DND-41 (cell line): ENCODE data around the gene PRR20B.

ENCODE experiments used
- EZH2 ChIP-seq: IDR thresholded peaks from 3 replicates; pipeline ENCODE4 v1.6.1; 2012; ENCODE audit warnings: borderline replicate concordance, low read depth, mild to moderate bottlenecking, moderate library complexity, low read length, inconsistent platforms; ENCODE audit not compliant: severe bottlenecking
- TF ChIP-seq, protein P1 (sequence below): IDR thresholded peaks from 2 replicates; pipeline ENCODE4 v1.5.1; 2012; ENCODE audit warnings: borderline replicate concordance, low read length, moderate library complexity, mild to moderate bottlenecking; ENCODE audit not compliant: poor library complexity, severe bottlenecking; ENCODE audit errors: extremely low read depth

DNA sequence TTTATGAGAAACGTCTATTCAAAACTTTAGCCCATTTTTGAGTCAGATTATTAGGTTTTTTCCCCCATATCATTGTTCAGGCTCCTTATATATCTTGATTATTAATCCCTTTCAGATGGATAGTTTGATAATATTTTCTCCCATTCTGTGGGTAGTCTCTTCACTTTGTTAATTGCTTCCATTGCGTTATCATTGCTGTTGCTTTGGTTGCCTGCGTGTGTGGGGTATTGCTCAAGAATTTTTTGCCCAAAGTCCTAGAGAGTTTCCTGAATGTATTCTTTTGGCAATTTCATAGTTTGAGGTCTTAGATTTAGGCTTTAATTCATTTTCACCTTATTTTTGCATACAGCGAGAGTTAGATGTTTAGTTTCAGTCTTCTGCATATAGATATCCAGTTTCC lies 32.3 kb upstream of the PRR20B start:
- TF ChIP-seq, protein P1, sequence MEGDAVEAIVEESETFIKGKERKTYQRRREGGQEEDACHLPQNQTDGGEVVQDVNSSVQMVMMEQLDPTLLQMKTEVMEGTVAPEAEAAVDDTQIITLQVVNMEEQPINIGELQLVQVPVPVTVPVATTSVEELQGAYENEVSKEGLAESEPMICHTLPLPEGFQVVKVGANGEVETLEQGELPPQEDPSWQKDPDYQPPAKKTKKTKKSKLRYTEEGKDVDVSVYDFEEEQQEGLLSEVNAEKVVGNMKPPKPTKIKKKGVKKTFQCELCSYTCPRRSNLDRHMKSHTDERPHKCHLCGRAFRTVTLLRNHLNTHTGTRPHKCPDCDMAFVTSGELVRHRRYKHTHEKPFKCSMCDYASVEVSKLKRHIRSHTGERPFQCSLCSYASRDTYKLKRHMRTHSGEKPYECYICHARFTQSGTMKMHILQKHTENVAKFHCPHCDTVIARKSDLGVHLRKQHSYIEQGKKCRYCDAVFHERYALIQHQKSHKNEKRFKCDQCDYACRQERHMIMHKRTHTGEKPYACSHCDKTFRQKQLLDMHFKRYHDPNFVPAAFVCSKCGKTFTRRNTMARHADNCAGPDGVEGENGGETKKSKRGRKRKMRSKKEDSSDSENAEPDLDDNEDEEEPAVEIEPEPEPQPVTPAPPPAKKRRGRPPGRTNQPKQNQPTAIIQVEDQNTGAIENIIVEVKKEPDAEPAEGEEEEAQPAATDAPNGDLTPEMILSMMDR: no peak
- no peak for TF ChIP-seq EZH2
